ENCODE data around the gene SINHCAF.

The SINHCAF gene

DNA sequence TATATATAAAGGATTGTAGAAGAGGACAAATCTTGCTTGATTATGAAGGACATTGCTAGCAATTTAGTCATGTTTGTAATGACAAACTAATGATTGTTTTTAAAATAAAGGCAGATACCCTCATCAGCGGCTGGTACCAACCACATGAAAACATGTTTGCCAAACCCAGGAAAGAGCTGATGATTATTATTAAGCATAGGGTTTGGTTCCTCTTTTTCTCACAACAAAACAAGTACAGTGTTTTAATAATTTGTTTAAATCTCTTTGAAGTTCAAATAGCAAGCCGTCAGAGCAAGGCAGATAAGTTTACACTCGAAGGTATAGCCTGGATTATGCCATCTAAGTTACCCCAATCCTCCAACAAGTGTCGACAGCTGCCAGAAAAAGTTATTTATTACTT, 5.3 kb upstream of the SINHCAF start:
- DNase-seq (ENCODE audit: low spot score): no peak

DNA sequence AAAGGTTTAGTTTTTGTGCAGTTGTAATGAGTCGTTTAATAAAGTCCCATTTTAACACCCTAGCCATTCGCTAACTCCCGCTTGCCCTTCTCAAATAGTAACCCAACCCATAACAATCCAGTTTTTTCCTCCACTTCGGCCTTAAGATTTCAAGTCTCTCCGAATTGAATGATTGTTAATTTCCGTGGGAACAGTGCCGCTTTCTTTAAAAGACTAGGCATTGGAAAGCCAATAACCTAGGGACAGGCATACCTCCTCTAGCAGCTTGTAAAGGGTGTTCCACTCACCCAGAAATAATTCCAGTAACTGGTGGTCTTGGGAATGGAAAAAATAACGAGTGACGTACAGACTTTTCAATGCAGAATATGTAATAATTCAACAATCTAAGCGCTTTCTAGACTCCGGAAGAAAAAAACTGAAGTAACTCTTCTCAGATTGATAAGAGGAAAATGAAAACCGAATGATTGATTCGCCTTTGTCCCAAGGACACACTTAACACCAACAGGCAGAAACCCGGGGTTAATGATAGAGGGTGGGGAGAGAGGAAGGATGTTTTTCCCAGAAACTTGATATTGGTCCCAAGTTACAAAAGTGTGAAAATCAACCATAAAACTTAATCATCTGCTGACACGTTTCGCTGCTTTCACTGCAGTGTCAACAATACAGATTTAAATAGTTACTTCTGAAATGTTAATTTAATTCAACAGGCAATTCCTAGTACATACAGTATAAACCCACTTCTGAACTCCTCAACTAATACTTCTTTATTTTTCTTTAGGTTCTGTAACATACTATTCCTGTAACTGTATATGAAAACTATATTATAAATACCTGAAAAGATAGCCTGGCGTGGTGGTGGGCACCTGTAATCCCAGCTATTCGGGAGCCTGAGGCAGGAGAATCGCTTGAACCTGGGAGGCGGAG, 1.0 kb upstream of the SINHCAF start:
- no peak for DNase-seq (ENCODE audit: low spot score)

DNA sequence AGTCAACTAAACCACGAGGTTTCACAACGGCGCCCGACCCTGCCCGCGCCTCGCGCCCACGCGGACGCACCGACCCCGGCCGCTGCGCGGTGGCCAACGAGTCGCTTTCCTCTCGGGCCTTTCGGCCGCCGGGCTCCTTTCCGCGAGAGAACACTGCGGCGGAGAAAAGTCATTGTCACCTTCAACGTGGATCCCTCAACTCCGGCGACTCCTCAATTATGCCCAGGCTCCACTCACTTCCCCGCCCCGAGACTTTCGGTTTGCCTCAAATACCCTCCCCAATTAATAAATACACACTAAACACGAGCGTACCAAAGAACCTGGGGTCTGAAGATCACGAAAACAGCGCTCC, 450 bp downstream of the SINHCAF start:
- no peak for DNase-seq (ENCODE audit: low spot score)

DNA sequence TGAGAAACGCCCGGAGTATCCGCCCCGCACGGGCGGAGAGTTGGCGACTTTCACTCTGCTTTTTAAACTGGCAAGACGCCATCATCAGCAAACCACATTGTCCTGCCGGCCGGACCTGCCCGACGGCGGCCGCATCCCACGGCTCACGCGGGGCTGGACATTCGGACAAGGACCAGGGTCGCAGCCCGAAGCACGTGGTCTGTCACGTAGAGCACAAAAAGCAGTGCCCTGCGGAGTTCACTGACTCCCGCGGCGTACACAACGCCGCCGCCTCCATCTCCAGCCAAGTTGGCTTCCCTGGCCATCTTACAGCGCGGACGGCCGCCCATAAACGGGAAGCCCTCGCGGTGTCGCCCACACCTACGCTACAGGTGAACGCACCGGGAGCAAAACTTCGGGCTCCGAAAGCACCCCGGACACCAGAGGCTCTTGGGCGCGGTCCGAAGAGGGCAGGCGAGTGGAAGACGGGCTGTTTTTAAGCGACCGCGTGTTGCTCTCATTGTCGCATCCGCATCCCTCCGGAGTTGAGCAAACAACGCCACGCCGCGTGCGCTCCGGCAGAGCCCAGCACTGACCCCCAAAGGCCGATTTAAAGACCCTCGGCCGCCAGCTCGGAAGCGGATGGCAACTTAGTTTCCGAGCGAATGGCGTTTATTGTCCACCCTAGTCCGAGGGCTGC, 966 bp downstream of the SINHCAF start:
- DNase-seq (ENCODE audit: low spot score): peak; percentile 39

DNA sequence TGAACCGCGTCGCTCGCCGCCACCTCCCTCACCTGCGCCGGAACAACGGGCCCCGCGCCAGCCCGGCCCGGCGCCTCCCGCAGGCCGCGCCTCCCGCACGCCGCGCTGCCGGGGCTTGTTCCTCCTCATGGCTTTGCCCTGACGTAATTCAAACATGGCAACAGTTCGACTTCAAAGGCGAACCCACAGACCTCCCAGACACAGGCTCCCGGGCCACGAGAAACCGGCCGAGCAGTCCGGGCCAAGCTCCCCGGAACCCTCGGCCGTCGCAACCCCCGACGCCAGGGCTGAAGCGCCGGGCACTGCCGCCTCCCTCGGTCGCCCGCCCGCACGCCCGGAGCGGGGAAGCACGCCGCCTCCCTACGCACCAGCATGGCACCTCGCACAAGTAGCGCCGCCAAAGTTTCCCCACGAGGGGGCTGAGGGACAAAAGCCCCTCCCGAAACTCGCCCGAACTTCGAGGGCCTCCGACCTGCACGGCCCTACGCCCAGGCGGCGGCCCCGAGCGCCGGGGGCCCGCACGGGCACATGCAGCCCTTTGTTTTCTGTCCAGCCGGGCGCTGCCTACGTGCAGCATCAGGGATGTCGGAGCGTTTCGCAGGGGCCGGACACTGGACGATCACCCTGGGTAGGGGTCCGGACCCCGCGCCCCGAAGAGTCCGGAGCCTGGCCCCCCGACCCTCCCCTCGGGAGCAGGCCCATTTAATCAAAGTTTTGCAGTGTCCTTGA, 1.7 kb downstream of the SINHCAF start:
- peak; percentile 56 for DNase-seq (ENCODE audit: low spot score)

DNA sequence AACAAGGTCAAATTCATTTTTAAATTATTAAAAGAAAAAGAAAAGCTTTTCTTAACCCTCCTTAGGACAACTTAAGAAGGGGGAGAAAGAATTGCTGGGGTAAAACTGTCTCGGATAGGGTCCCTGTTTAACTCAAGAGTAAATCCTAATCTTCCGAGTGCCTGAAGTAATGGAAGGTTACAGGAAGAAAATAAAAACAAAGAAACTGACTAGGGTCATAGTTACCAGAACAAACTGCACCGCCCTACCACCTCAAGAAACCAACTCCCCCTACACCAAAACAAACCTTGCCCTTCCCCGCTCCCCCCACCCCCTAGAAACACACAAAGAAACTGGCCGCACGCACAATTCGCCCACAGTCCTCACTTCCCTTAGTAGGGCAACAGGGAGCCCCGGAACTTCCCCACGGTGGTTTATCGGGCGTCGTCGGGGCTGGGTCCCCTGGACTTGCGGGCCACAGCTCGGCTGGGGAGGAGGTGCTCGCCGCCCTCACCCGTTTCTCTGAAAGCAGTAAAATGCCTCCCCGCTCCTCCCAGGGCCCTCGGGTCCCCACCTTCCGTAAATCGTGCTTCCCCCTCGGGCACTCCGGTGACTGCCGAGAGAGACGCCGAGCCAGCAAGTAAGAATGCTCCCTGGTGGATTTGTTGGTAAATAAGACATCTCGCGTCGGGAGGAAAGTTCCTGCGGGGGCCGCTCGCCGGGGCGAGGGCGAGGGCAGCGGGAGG, 2.4 kb downstream of the SINHCAF start:
- peak; percentile 20 for DNase-seq (ENCODE audit: low spot score)

DNA sequence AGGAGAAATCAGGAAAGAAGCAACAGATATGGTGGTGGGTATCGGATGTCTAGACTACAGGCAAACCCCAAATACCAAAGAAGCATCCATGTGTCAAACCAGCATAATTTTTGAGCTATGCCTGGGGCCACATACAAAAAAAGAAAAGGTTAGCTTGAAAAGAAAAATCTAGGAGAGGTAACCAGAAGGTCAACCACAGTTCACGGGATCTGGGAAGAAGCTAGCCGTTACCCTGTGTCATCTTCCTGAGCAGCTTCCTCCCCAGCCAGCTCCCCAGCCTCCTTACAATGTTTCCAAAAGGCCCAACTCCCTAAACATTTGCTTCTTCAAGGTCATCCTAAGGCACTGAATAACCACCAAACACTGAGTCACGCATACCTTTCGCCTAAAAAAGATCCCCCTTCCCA, 3.1 kb downstream of the SINHCAF start:
- no peak for DNase-seq (ENCODE audit: low spot score)

DNA sequence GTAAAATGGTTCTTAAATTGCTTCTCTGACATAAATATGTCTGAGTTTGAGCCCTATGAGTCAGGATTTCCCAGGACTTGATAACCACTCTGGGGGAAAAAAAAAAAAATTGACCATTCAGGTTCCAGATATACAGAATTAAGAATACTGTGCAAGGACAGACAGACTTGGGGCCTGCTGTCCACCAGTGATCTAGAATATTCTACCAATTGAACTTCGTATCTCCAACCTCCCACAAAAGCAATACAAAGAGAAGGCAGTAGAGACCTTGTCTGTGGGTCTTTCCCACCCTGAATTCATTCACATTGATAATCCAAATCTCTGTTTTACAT, 4.1 kb downstream of the SINHCAF start:
- no peak for DNase-seq (ENCODE audit: low spot score)

DNA sequence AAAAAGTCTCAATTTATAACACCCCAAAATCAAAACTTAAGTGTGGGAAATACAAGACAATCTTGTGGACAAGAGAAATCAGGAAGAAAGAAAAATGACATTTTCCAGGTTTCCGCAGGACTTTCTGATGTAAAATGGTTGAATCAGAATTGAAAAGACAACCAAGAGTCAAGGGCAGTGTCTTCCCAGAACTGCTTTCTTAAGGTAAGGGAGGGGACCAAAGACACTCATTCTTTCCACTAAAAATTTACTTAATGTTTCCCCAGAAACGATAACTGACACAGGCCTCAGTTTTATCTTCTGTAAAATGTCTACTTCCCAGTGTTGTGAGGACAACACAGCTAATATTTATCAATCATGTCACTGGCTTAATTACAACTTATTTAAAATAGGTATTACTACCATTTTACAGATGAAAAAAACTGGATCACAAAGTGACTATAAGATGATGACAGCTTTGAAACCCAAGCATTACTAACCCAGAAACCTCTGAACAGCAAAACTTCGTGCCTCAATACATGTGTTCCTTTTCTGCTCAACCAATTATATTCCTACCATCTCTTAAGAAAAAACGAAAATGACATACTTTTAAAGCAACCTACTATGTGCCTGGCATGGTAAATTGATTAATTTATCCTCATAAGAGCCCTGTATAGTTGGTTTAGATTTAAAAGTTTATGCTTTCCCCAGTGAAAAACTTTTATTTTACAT, 4.6 kb downstream of the SINHCAF start:
- no peak for DNase-seq (ENCODE audit: low spot score)

DNA sequence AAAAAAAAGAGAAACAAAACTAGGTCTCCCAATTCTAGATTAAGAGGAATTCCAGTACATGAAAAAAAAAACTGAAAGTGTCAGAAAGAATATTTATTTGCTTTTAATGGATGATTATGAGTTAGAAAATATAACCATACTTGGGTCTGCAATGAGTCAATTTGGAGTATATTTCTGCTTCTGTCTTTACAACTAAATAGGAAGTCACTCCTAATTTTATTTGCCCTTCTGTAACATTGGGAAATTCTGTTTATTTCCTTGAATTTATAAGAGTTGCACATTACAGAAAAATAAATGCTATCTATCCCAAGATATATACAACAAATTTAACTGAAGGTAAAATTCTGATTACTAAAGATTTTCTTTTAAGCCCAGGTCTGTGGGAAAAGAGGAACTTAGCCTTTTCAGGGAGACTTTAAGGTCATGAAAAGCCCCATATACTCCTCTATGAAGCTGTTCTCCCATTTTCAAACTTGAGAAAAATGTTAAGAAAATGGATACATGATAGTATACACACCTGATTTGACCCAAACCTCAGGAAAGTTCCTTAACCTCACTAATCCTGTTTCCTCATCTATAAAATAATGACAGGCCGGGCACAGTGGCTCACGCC, 7.2 kb downstream of the SINHCAF start:
- DNase-seq (ENCODE audit: low spot score): no peak

DNA sequence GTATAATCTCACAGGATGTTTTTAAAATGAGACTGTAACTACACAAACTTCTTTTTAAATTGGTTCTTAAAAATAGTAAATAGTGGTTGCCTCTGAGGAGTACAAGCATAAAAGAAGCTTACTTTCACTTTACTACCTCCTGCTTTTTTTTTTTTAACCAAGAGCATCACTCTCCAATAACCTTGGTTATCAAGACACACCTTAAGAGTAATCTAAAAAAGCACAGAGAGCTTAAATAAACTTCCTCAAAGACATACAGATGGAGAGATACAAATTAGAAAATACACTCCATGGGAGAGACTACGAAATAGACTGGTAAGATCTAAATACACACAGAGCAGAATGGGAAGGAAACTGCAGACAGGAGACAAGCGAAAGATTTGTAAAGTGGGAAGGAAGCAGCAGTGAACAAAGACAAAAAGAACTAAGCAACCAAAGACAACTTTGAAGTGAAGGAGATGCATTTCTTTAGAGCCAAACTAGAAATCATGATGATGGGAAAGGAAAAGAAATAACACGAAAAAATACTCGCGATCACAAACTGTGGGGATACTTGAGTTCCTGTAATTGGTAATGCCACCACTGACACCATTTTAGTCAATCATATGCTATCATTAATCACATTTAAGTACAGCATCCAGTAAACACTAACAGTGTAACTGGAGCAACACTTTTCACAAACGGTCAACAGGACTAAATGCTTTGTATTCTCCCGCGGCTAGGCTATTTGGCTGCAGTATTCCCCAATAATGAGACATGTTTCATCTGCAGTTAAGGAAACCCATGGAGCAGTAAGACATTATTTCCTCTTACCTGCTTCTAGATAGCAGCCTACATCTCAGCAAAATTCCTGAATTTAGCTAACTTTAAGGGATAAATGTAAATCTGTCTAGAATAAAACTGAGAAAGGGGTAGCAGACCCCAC, 8.2 kb downstream of the SINHCAF start:
- DNase-seq (ENCODE audit: low spot score): no peak

DNA sequence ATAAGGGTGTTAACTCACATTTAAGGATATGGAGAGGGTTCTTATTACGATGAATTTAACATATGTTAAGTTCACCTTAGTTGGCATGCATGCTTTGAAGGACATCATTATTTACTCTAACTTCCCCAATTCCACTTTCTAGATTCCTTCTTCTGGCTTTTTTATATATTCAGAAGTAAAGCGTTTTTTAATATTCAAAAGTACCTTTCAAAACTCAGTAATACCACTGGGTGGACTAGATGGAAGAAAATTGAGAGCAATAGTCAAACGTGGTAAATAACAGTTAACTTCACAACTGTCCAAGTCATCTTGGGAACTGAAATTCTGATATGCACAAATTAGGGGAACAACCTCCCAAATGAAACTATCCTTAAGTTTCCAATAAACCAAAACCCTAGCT, 9.1 kb downstream of the SINHCAF start:
- DNase-seq (ENCODE audit: low spot score): no peak

DNA sequence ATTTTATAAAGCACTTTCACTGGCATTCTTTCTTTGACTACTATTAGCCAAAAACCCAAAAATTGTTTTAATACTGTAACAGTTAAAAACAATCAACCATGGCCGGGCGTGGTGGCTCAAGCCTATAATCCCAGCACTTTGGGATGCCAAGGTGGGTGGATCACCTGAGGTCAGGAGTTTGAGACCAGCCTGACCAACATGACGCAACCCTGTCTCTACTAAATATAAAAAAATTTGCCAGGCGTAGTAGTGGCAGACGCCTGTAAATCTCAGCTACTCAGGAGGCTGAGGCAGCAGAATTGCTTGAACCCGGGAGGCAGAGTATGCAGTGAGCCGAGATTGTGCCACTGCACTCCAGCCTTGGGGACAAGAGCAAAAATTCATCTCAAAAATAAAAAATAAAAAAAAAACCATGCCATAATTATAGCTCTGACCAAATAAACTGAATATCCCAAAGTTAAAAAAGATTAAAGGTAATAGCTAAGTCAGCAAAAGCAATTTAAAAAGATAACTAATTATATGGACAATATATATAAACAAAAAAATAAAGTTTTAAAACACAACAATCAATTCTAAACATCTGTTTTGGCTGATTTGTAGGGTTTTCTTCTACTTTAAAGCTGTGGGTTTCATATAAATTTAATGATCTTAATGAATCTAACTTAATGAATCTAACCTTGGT, 10.0 kb downstream of the SINHCAF start:
- no peak for DNase-seq (ENCODE audit: low spot score)

DNA sequence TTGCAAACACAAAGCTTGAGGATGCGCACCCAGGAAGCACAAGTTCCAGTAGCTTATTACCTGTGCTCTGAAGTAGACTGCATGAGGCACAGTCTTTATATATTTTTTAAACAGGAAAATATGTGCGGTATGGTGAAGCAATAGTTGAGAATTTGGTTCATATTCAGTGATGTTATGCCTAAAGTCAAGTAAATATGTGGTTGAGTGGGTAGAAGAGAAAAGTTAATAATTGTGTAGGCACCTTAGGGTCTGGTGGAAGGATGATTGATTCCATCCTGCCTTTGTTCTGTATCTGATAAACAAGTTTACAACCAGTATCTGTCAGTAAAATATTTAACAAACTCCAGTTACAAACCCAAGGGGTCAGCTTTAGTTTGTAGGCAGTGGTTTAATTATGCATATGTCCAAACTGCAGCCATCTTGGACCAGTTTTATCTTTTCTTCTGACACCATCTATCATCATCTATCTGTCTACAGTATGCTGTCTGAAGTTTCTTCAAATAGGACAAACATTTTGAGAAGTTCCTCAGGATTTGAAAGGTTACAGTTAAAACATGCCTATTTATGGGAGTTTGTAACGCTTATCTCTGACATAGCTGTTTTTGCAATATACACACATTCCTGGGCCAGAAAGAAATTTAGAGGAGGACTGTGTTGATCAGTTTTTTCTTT, 10.8 kb downstream of the SINHCAF start:
- no peak for DNase-seq (ENCODE audit: low spot score)

DNA sequence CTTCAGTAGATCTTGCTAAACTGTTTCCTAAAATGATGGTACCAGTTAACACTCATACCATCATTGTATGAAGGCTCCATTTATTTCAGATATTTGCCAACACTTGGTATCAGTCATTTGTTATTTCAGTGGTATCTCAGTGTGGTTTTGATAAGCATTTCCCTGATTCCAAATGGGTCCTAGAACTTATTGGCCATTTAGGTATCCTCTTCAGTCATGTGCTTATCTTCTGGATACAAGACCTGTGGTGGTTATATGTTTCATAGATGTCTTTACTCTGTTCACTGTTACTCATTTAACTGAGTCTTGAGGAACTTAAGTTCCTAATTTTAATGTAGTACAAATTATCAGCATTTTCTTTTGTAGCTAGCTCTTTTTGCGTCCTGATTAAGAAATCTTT, 13.5 kb downstream of the SINHCAF start:
- DNase-seq (ENCODE audit: low spot score): no peak

DNA sequence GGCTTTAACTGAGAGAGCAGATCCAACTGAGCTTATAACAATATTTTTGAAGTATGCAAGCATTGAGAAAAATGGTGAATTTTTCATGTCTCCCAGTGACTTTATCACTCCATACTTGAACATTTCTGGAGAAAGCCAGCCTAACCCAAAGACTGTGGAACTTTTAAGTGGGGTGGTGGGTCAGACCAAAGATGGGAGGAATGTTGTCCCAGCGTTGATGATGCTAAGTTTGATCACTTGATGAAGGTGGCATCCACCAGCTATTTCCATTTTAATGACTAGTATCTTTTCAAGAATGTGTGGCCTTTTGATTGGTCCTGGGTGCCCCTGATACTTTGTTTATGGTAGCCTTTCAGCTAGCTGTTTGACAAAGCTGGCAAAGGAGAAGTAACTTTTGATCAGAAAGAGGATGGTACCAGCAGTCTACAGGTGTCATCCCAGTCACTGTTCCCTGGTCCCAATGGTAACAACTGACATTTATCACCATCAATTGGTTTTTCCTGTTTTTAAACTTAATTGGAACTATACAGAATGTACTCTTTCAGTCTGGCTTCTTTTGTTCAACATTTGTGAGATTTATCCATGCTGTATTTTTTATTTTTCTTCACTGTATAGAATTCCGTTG, 14.2 kb downstream of the SINHCAF start:
- DNase-seq (ENCODE audit: low spot score): no peak

DNA sequence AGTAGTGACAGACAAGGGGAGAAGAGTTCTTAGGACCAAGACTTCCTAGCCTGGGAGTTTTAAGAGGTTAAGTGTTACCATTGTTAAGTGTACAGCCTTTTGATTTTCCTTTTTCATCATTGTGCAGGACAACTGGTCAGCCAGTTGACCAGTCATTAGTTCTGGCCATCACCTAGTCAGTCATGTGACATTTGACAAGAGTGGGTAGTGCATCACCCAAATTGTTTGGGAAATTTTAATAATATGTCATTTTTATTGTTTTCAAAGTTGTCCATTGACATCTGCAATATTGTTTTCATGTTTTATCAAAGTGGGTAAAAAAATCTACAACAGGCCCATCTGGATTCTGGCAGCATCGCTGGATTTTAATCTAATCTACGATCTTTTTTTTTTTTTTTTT, 15.5 kb downstream of the SINHCAF start:
- no peak for DNase-seq (ENCODE audit: low spot score)

DNA sequence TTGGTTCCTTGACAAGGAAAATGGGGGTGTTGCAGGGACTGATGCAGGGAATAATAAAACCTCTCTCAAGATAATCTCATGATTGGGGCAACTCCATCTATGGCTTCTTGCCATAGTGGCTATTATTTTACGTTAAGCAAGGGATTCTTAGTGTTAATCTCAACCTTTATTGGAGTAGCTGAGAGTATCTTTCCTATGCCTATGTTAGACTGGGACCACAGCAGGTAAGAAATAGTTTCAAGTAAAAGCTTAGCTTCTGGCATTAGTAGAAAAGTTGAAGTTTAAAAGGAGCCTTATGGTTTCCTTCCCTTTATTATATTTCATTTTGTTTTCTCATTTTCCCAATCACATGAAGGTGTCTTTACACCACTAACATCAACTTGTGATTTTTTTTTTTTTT, 16.7 kb downstream of the SINHCAF start:
- DNase-seq (ENCODE audit: low spot score): no peak

DNA sequence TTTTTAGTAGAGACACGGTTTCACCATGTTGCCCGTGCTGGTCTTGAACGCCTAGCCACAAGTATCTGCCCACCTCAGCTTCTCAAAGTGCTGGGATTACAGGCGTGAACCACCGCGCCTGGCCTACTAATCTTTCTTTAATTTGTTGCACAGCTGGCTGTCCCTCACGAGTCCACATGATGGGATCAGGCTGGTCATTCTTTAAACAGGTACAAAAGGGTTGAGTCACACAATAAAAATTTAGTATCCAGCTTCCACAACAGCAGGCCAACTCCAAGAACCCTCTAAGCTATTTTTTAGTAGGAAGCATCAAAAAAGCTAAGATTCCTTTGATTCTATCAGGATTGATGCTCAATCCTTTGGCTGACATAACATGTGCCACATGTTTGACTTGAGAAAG, 17.8 kb downstream of the SINHCAF start:
- DNase-seq (ENCODE audit: low spot score): no peak

Measured in AG08395 (cell line).